ENCODE data around the gene EIF3A.

DNA sequence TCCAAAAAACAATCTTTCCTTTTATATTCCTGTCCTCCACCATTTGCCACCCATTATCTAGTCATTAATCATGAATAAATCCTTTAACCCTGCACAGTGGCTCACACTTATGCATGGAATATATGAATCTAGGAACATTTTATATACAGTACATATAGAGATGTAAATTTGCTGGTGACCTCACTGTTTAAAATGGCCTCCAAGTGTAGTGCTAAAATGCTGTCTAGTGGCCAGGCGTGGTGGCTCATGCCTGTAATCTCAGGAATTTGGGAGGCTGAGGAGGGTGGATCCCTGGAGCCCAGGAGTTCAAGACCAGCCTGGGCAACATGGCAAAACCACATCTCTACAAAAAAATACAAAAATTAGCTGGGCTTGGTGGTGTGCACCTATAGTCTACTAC is 41.5 kb downstream of the EIF3A start:
- TF ChIP-seq, protein P1, sequence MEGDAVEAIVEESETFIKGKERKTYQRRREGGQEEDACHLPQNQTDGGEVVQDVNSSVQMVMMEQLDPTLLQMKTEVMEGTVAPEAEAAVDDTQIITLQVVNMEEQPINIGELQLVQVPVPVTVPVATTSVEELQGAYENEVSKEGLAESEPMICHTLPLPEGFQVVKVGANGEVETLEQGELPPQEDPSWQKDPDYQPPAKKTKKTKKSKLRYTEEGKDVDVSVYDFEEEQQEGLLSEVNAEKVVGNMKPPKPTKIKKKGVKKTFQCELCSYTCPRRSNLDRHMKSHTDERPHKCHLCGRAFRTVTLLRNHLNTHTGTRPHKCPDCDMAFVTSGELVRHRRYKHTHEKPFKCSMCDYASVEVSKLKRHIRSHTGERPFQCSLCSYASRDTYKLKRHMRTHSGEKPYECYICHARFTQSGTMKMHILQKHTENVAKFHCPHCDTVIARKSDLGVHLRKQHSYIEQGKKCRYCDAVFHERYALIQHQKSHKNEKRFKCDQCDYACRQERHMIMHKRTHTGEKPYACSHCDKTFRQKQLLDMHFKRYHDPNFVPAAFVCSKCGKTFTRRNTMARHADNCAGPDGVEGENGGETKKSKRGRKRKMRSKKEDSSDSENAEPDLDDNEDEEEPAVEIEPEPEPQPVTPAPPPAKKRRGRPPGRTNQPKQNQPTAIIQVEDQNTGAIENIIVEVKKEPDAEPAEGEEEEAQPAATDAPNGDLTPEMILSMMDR (IDR thresholded peaks at IDR 0.05; ENCODE audit: poor library complexity, severe bottlenecking) = no peak
- TF ChIP-seq EZH2 (IDR thresholded peaks at IDR 0.05; ENCODE audit: borderline replicate concordance, insufficient read depth, low read length, poor library complexity, severe bottlenecking) (no peak), POLR2AphosphoS5 (IDR thresholded peaks at IDR 0.05) (no peak), MXI1 (conservative IDR thresholded peaks at IDR 0.05; ENCODE audit: poor library complexity, severe bottlenecking) (no peak), TAF1 (IDR thresholded peaks at IDR 0.05; ENCODE audit: low read depth) (no peak), EP300 (conservative IDR thresholded peaks at IDR 0.05; ENCODE audit: poor library complexity, severe bottlenecking) (no peak), RAD21 (conservative IDR thresholded peaks at IDR 0.05) (no peak)
- TF ChIP-seq, protein P2, sequence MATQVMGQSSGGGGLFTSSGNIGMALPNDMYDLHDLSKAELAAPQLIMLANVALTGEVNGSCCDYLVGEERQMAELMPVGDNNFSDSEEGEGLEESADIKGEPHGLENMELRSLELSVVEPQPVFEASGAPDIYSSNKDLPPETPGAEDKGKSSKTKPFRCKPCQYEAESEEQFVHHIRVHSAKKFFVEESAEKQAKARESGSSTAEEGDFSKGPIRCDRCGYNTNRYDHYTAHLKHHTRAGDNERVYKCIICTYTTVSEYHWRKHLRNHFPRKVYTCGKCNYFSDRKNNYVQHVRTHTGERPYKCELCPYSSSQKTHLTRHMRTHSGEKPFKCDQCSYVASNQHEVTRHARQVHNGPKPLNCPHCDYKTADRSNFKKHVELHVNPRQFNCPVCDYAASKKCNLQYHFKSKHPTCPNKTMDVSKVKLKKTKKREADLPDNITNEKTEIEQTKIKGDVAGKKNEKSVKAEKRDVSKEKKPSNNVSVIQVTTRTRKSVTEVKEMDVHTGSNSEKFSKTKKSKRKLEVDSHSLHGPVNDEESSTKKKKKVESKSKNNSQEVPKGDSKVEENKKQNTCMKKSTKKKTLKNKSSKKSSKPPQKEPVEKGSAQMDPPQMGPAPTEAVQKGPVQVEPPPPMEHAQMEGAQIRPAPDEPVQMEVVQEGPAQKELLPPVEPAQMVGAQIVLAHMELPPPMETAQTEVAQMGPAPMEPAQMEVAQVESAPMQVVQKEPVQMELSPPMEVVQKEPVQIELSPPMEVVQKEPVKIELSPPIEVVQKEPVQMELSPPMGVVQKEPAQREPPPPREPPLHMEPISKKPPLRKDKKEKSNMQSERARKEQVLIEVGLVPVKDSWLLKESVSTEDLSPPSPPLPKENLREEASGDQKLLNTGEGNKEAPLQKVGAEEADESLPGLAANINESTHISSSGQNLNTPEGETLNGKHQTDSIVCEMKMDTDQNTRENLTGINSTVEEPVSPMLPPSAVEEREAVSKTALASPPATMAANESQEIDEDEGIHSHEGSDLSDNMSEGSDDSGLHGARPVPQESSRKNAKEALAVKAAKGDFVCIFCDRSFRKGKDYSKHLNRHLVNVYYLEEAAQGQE (IDR thresholded peaks at IDR 0.05; ENCODE audit: borderline replicate concordance) = no peak
